Measurements from ENCODE around the gene TNFAIP8L1.

Gene TNFAIP8L1

GRCh38 chr19:4695224-4695731 is 56.0 kb downstream of the TNFAIP8L1 start:
- no peak for DNase-seq
- H4K20me1 ChIP-seq (ENCODE audit: insufficient read depth, low read length), result no peaks in the 10 kb centered on the region
- H2AFZ ChIP-seq (ENCODE audit: low read length), result no peak overlapping the region
- H3K4me3 ChIP-seq (ENCODE audit: low read length), result no peak overlapping the region
- H3K9me2 ChIP-seq (replicated peaks; ENCODE audit: insufficient read depth, low read length), result no peaks in the 10 kb centered on the region
- no peak overlapping the region for H3K4me2 ChIP-seq (ENCODE audit: low read depth, low read length)
- no peaks in the 10 kb centered on the region for H3K9me3 ChIP-seq (replicated peaks; ENCODE audit: insufficient read depth, low read length)
- H3F3A ChIP-seq (ENCODE audit: insufficient read depth, low read length), result no peaks in the 10 kb centered on the region
- H3K79me2 ChIP-seq (ENCODE audit: low read length), result no peaks in the 10 kb centered on the region
- H3K27ac ChIP-seq (ENCODE audit: low read length), result no peak overlapping the region
- no peaks in the 10 kb centered on the region for H3K27me3 ChIP-seq (replicated peaks; ENCODE audit: insufficient read depth, low read length)
- no peak for TF ChIP-seq CTCF (IDR thresholded peaks at IDR 0.05; ENCODE audit: low read length)
- no peak for TF ChIP-seq EZH2 (optimal IDR thresholded peaks at IDR 0.05; ENCODE audit: low read depth, low read length)
- TF ChIP-seq EZH2phosphoT487 (IDR thresholded peaks at IDR 0.05; ENCODE audit: low read length), result no peak
- no peaks in the 10 kb centered on the region for H3K4me1 ChIP-seq (ENCODE audit: low read length)
- no peaks in the 10 kb centered on the region for H3K36me3 ChIP-seq (replicated peaks; ENCODE audit: insufficient read depth, low read length)
- H3K9ac ChIP-seq (ENCODE audit: low read length), result no peak overlapping the region

GRCh38 chr19:4697304-4697703 is 58.0 kb downstream of the TNFAIP8L1 start:
- H3K27me3 ChIP-seq (replicated peaks; ENCODE audit: insufficient read depth, low read length), result no peaks in the 10 kb centered on the region
- no peaks in the 10 kb centered on the region for H4K20me1 ChIP-seq (ENCODE audit: insufficient read depth, low read length)
- no peak overlapping the region for H3K4me3 ChIP-seq (ENCODE audit: low read length)
- no peak for TF ChIP-seq CTCF (IDR thresholded peaks at IDR 0.05; ENCODE audit: low read length)
- no peak for TF ChIP-seq EZH2 (optimal IDR thresholded peaks at IDR 0.05; ENCODE audit: low read depth, low read length)
- TF ChIP-seq EZH2phosphoT487 (IDR thresholded peaks at IDR 0.05; ENCODE audit: low read length), result no peak
- no peaks in the 10 kb centered on the region for H3K4me1 ChIP-seq (ENCODE audit: low read length)
- DNase-seq, result no peak
- no peaks in the 10 kb centered on the region for H3K9me3 ChIP-seq (replicated peaks; ENCODE audit: insufficient read depth, low read length)
- H3K36me3 ChIP-seq (replicated peaks; ENCODE audit: insufficient read depth, low read length), result 0 out of 2 replicates have a peak, but pooled peaks cover 2% of the 10 kb centered on the region
- no peaks in the 10 kb centered on the region for H3F3A ChIP-seq (ENCODE audit: insufficient read depth, low read length)
- H3K27ac ChIP-seq (ENCODE audit: low read length), result no peak overlapping the region
- H3K79me2 ChIP-seq (ENCODE audit: low read length), result no peaks in the 10 kb centered on the region
- no peak overlapping the region for H2AFZ ChIP-seq (ENCODE audit: low read length)
- H3K9me2 ChIP-seq (replicated peaks; ENCODE audit: insufficient read depth, low read length), result no peaks in the 10 kb centered on the region
- H3K9ac ChIP-seq (ENCODE audit: low read length), result no peak overlapping the region
- no peak overlapping the region for H3K4me2 ChIP-seq (ENCODE audit: low read depth, low read length)

GRCh38 chr19:4699826-4700692 is 60.7 kb downstream of the TNFAIP8L1 start:
- no peak overlapping the region for H3K4me3 ChIP-seq (ENCODE audit: low read length)
- H4K20me1 ChIP-seq (ENCODE audit: insufficient read depth, low read length), result no peaks in the 10 kb centered on the region
- TF ChIP-seq EZH2 (optimal IDR thresholded peaks at IDR 0.05; ENCODE audit: low read depth, low read length) (no peak), EZH2phosphoT487 (IDR thresholded peaks at IDR 0.05; ENCODE audit: low read length) (no peak), CTCF (IDR thresholded peaks at IDR 0.05; ENCODE audit: low read length) (no peak)
- no peaks in the 10 kb centered on the region for H3K9me3 ChIP-seq (replicated peaks; ENCODE audit: insufficient read depth, low read length)
- H3K36me3 ChIP-seq (replicated peaks; ENCODE audit: insufficient read depth, low read length), result 0 out of 2 replicates have a peak, but pooled peaks cover 2% of the 10 kb centered on the region
- H3K4me2 ChIP-seq (ENCODE audit: low read depth, low read length), result no peak overlapping the region
- no peak for DNase-seq
- no peak overlapping the region for H3K27ac ChIP-seq (ENCODE audit: low read length)
- H3F3A ChIP-seq (ENCODE audit: insufficient read depth, low read length), result no peaks in the 10 kb centered on the region
- no peak overlapping the region for H3K9ac ChIP-seq (ENCODE audit: low read length)
- H3K4me1 ChIP-seq (ENCODE audit: low read length), result no peaks in the 10 kb centered on the region
- no peak overlapping the region for H2AFZ ChIP-seq (ENCODE audit: low read length)
- no peaks in the 10 kb centered on the region for H3K9me2 ChIP-seq (replicated peaks; ENCODE audit: insufficient read depth, low read length)
- no peaks in the 10 kb centered on the region for H3K79me2 ChIP-seq (ENCODE audit: low read length)
- H3K27me3 ChIP-seq (replicated peaks; ENCODE audit: insufficient read depth, low read length), result no peaks in the 10 kb centered on the region
